Ishikawa (cell line): Measurements from ENCODE around the gene PAM16.

Source experiments
- CEBPB ChIP-seq: IDR thresholded peaks from 2 replicates; pipeline ENCODE4 v1.6.1; 2012
- CREB1 ChIP-seq: IDR thresholded peaks from 2 replicates; pipeline ENCODE4 v1.6.1; 2012; ENCODE audit warnings: low read depth
- EGR1 ChIP-seq: IDR thresholded peaks from 2 replicates; pipeline ENCODE4 v1.6.1; 2012
- EP300 ChIP-seq: IDR thresholded peaks from 2 replicates; pipeline ENCODE4 v1.6.1; 2012; ENCODE audit warnings: borderline replicate concordance
- FOXM1 ChIP-seq: IDR thresholded peaks from 2 replicates; pipeline ENCODE4 v1.6.1; 2012; ENCODE audit warnings: low read depth, borderline replicate concordance
- MAX ChIP-seq: IDR thresholded peaks from 2 replicates; pipeline ENCODE4 v1.6.1; 2012
- NFIC ChIP-seq: IDR thresholded peaks from 2 replicates; pipeline ENCODE4 v1.6.1; 2012
- RAD21 ChIP-seq: IDR thresholded peaks from 2 replicates; pipeline ENCODE4 v1.6.1; 2012; ENCODE audit warnings: low read depth
- REST ChIP-seq: IDR thresholded peaks from 2 replicates; pipeline ENCODE4 v1.6.1; 2012; ENCODE audit warnings: low read depth, mild to moderate bottlenecking
- TAF1 ChIP-seq: IDR thresholded peaks from 2 replicates; pipeline ENCODE4 v1.6.1; 2012; ENCODE audit warnings: low read depth, mild to moderate bottlenecking
- TCF12 ChIP-seq: IDR thresholded peaks from 2 replicates; pipeline ENCODE4 v1.6.1; 2012; ENCODE audit warnings: low read depth
- TEAD4 ChIP-seq: IDR thresholded peaks from 2 replicates; pipeline ENCODE4 v1.6.1; 2012
- USF1 ChIP-seq: IDR thresholded peaks from 2 replicates; pipeline ENCODE4 v1.6.1; 2012
- YY1 ChIP-seq: IDR thresholded peaks from 2 replicates; pipeline ENCODE4 v1.6.1; 2012; ENCODE audit warnings: low read depth
- ZBTB7A ChIP-seq: IDR thresholded peaks from 2 replicates; pipeline ENCODE4 v1.6.1; 2012; ENCODE audit warnings: low read depth

PAM16 gene

GRCh38 chr16:4350365-4350786 is 745 bp downstream of the PAM16 start:
- TF ChIP-seq FOXM1 = no peak
- no peak for TF ChIP-seq EP300
- no peak for TF ChIP-seq TEAD4
- TF ChIP-seq TAF1 = no peak
- no peak for TF ChIP-seq NFIC
- TF ChIP-seq ZBTB7A = no peak
- no peak for TF ChIP-seq TCF12
- no peak for TF ChIP-seq RAD21
- TF ChIP-seq USF1 = no peak

- no peak for TF ChIP-seq EP300
- no peak for TF ChIP-seq ZBTB7A
- no peak for TF ChIP-seq RAD21
- TF ChIP-seq TEAD4 = no peak
These were observed 1.8 kb downstream of the PAM16 start for GRCh38 chr16:4349332-4349731.

- TF ChIP-seq ZBTB7A (no peak), CEBPB (no peak)
These were observed 3.2 kb downstream of the PAM16 start for GRCh38 chr16:4347765-4348509.

- TF ChIP-seq TAF1 (no peak), EP300 (no peak), MAX (no peak), RAD21 (no peak)
These were observed 4.1 kb downstream of the PAM16 start for GRCh38 chr16:4347010-4347409.

- TF ChIP-seq FOXM1 = no peak
- TF ChIP-seq EGR1 = no peak
- TF ChIP-seq USF1 = no peak
- no peak for TF ChIP-seq REST
- no peak for TF ChIP-seq CEBPB
- TF ChIP-seq RAD21 = no peak
- no peak for TF ChIP-seq TAF1
- no peak for TF ChIP-seq CREB1
- TF ChIP-seq TEAD4 = no peak
- TF ChIP-seq YY1 = no peak
These were observed 5.0 kb downstream of the PAM16 start for GRCh38 chr16:4345836-4346781.

- no peak for TF ChIP-seq TAF1
- no peak for TF ChIP-seq USF1
- no peak for TF ChIP-seq MAX
- no peak for TF ChIP-seq TEAD4
- TF ChIP-seq RAD21 = no peak
- TF ChIP-seq EGR1 = no peak
- no peak for TF ChIP-seq CEBPB
- no peak for TF ChIP-seq NFIC
These were observed 5.9 kb downstream of the PAM16 start for GRCh38 chr16:4344983-4345835.

GRCh38 chr16:4344300-4344982 is 6.7 kb downstream of the PAM16 start:
- 0 out of 2 replicates have a peak, but pooled peaks have one; percentile 21 for TF ChIP-seq ZBTB7A
